Astrocyte (in vitro differentiated cells and primary cell): ENCODE data around the gene NR6A1. TPM values are rescaled to one million over a fixed set of nuclear protein-coding genes. Genes with fewer than 3 reads are reported as not detected.

Experiments
- DNase-seq: peaks from one replicate; pipeline ENCODE4 v3.0.0-alpha.2; 2010; ENCODE audit warnings: low read depth
- FAIRE-seq: peaks from 2 replicates; lab custom pipeline; 2011; peaks lifted over from hg19 to GRCh38; lab: Jason Lieb, UNC
- H2AFZ ChIP-seq: 2 replicates; pipeline ENCODE4 v1.6.0; 2012; ENCODE audit warnings: low read depth, low read length, inconsistent platforms
- H3K27ac ChIP-seq: 2 replicates; pipeline ENCODE4 v1.5.1; 2011; ENCODE audit warnings: low read depth, low read length, inconsistent platforms
- H3K27me3 ChIP-seq: 2 replicates; pipeline ENCODE4 v1.6.0; 2011; ENCODE audit warnings: low read length, inconsistent platforms; ENCODE audit not compliant: insufficient read depth
- H3K36me3 ChIP-seq: 2 replicates; pipeline ENCODE4 v1.5.1; 2011; ENCODE audit warnings: low read length, inconsistent platforms; ENCODE audit not compliant: insufficient read depth
- H3K4me1 ChIP-seq: 2 replicates; pipeline ENCODE4 v1.5.1; 2011; ENCODE audit warnings: low read length, inconsistent platforms; ENCODE audit not compliant: insufficient read depth
- H3K4me2 ChIP-seq: 2 replicates; pipeline ENCODE4 v1.6.0; 2012; ENCODE audit warnings: low read length, inconsistent platforms
- H3K4me3 ChIP-seq: 2 replicates; pipeline ENCODE4 v1.5.1; 2011; ENCODE audit warnings: low read depth, mild to moderate bottlenecking, low read length, inconsistent platforms; ENCODE audit not compliant: insufficient read depth
- H3K79me2 ChIP-seq: 2 replicates; pipeline ENCODE4 v1.6.0; 2012; ENCODE audit warnings: mild to moderate bottlenecking, low read length, inconsistent platforms; ENCODE audit not compliant: insufficient read depth
- H3K9ac ChIP-seq: 2 replicates; pipeline ENCODE4 v1.6.0; 2012; ENCODE audit warnings: mild to moderate bottlenecking, low read length, inconsistent platforms
- H3K9me3 ChIP-seq: 2 replicates; pipeline ENCODE4 v1.5.1; 2012; ENCODE audit warnings: low read depth, mild to moderate bottlenecking, low read length, inconsistent platforms; ENCODE audit not compliant: insufficient read depth
- H4K20me1 ChIP-seq: 2 replicates; pipeline ENCODE4 v1.6.0; 2012; ENCODE audit warnings: low read length, inconsistent platforms; ENCODE audit not compliant: insufficient read depth
- H3K27ac Mint-ChIP-seq: one replicate; pipeline ENCODE4 v1.8.0; 2021; ENCODE audit warnings: mild to moderate bottlenecking, mixed read lengths; ENCODE audit not compliant: unreplicated experiment
- H3K27me3 Mint-ChIP-seq: one replicate; pipeline ENCODE4 v1.8.0; 2021; ENCODE audit warnings: low read depth, mixed read lengths; ENCODE audit not compliant: unreplicated experiment
- H3K36me3 Mint-ChIP-seq: one replicate; pipeline ENCODE4 v1.8.0; 2021; ENCODE audit warnings: low read depth, mixed read lengths; ENCODE audit not compliant: unreplicated experiment
- H3K4me1 Mint-ChIP-seq: one replicate; pipeline ENCODE4 v1.8.0; 2021; ENCODE audit warnings: low read depth, mixed read lengths; ENCODE audit not compliant: unreplicated experiment
- H3K4me3 Mint-ChIP-seq: one replicate; pipeline ENCODE4 v1.8.0; 2021; ENCODE audit warnings: mild to moderate bottlenecking, moderate library complexity, mixed read lengths; ENCODE audit not compliant: unreplicated experiment
- H3K9me3 Mint-ChIP-seq: one replicate; pipeline ENCODE4 v1.8.0; 2021; ENCODE audit warnings: mild to moderate bottlenecking, mixed read lengths; ENCODE audit not compliant: unreplicated experiment
- EZH2 ChIP-seq: IDR thresholded peaks from 2 replicates; pipeline ENCODE4 v1.6.1; 2012; ENCODE audit warnings: mild to moderate bottlenecking, low read length, inconsistent platforms; ENCODE audit not compliant: insufficient read depth
- total RNA-seq: library from RNA; stranded (reverse); gene quantifications from 2 replicates; pipeline ENCODE4 v1.2.1, GENCODE V29; 2021
- TF ChIP-seq, protein P1 (sequence below): IDR thresholded peaks from 2 replicates; pipeline ENCODE4 v1.5.1; 2011; ENCODE audit warnings: low read depth, mild to moderate bottlenecking, inconsistent platforms, low read length, moderate library complexity; ENCODE audit not compliant: insufficient read depth

NR6A1 gene
- total RNA-seq, 1 donor from 2014 or later: 20.8 TPM

DNA sequence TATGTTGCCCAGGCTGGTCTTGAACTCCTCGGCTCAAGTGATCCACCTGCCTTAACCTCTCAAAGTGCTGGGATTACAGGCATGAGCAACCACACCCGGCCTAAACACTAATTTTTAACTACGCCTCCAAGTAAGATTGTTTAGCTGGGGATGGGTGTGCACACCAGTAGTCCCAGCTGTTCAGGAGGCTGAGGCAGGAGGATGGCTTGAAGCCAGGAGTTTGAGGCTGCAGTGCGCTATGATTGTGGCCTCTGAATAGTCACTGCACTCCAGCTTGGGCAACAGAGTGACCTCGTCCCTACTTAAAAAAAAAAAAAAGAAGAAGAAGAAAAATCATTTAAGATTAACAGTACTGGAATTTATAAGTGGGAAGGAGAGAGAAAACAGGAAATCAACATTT, 173.1 kb downstream of the NR6A1 start:
- Histone ChIP-seq H2AFZ (no peak overlapping the region), H3K4me3 (no peak overlapping the region), H3K9ac (no peak overlapping the region), H3K4me1 (no peaks in the 10 kb centered on the region), H3K9me3 (no peaks in the 10 kb centered on the region), H3K36me3 (no peaks in the 10 kb centered on the region), H4K20me1 (no peaks in the 10 kb centered on the region), H3K27ac (no peak overlapping the region), H3K79me2 (no peaks in the 10 kb centered on the region), H3K27me3 (no peaks in the 10 kb centered on the region), H3K4me2 (no peak overlapping the region)
- DNase-seq: no peak
- no peaks in the 10 kb centered on the region for H3K27me3 Mint-ChIP-seq
- peaks cover 41% of the 10 kb centered on the region for H3K4me1 Mint-ChIP-seq
- no peak overlapping the region for H3K27ac Mint-ChIP-seq
- FAIRE-seq: no peak
- no peak overlapping the region for H3K4me3 Mint-ChIP-seq
- no peaks in the 10 kb centered on the region for H3K36me3 Mint-ChIP-seq
- peaks cover 2% of the 10 kb centered on the region for H3K9me3 Mint-ChIP-seq
- TF ChIP-seq, protein P1, sequence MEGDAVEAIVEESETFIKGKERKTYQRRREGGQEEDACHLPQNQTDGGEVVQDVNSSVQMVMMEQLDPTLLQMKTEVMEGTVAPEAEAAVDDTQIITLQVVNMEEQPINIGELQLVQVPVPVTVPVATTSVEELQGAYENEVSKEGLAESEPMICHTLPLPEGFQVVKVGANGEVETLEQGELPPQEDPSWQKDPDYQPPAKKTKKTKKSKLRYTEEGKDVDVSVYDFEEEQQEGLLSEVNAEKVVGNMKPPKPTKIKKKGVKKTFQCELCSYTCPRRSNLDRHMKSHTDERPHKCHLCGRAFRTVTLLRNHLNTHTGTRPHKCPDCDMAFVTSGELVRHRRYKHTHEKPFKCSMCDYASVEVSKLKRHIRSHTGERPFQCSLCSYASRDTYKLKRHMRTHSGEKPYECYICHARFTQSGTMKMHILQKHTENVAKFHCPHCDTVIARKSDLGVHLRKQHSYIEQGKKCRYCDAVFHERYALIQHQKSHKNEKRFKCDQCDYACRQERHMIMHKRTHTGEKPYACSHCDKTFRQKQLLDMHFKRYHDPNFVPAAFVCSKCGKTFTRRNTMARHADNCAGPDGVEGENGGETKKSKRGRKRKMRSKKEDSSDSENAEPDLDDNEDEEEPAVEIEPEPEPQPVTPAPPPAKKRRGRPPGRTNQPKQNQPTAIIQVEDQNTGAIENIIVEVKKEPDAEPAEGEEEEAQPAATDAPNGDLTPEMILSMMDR: no peak
- TF ChIP-seq EZH2: no peak

- Histone ChIP-seq H3K4me2 (no peak overlapping the region), H3K27ac (no peak overlapping the region)
- H3K4me1 Mint-ChIP-seq: peaks cover 57% of the 10 kb centered on the region
Measured at GRCh38 chr9:124596172-124596839, 174.8 kb downstream of the NR6A1 start.

GRCh38 chr9:124595743-124596142, 175.4 kb downstream of the NR6A1 start:
- H3K9me3 Mint-ChIP-seq: no peaks in the 10 kb centered on the region
- Histone ChIP-seq H3K9ac (no peak overlapping the region), H3K9me3 (no peaks in the 10 kb centered on the region), H3K79me2 (no peaks in the 10 kb centered on the region), H3K4me2 (no peak overlapping the region), H3K4me1 (no peaks in the 10 kb centered on the region), H3K4me3 (no peak overlapping the region), H3K27ac (no peak overlapping the region), H3K36me3 (no peaks in the 10 kb centered on the region), H4K20me1 (no peaks in the 10 kb centered on the region), H3K27me3 (no peaks in the 10 kb centered on the region), H2AFZ (no peak overlapping the region)
- peaks cover 63% of the 10 kb centered on the region for H3K4me1 Mint-ChIP-seq
- peak overlapping the region; percentile 93 for H3K4me3 Mint-ChIP-seq
- no peaks in the 10 kb centered on the region for H3K36me3 Mint-ChIP-seq
- FAIRE-seq: no peak
- no peaks in the 10 kb centered on the region for H3K27me3 Mint-ChIP-seq
- no peak for TF ChIP-seq EZH2
- TF ChIP-seq, protein P1: no peak
- DNase-seq: no peak
- peak overlapping the region; percentile 93 for H3K27ac Mint-ChIP-seq

More at GRCh38 chr9:124596172-124596839, 174.8 kb downstream of the NR6A1 start:
- Histone ChIP-seq H3K79me2 (no peaks in the 10 kb centered on the region), H4K20me1 (no peaks in the 10 kb centered on the region), H2AFZ (no peak overlapping the region), H3K27me3 (no peaks in the 10 kb centered on the region), H3K9me3 (no peaks in the 10 kb centered on the region), H3K36me3 (no peaks in the 10 kb centered on the region), H3K4me1 (no peaks in the 10 kb centered on the region), H3K4me3 (no peak overlapping the region), H3K9ac (no peak overlapping the region)
- Mint-ChIP-seq H3K27me3 (no peaks in the 10 kb centered on the region), H3K27ac (peak overlapping the region; percentile 93), H3K9me3 (no peaks in the 10 kb centered on the region), H3K4me3 (peak overlapping the region; percentile 93), H3K36me3 (no peaks in the 10 kb centered on the region)
- no peak for FAIRE-seq
- no peak for DNase-seq
- TF ChIP-seq, protein P1: no peak
- TF ChIP-seq EZH2: no peak
